HL-60 (cell line): ENCODE measurements around the gene ADGRG6.

Source experiments
- GABPA ChIP-seq: IDR thresholded peaks from 2 replicates; pipeline ENCODE4 v1.6.1; 2012; ENCODE audit warnings: low read depth
- TF ChIP-seq, protein P1 (sequence below): IDR thresholded peaks from one replicate; pipeline ENCODE4 v1.5.1; 2011; ENCODE audit warnings: low read length, control low read depth, inconsistent platforms; ENCODE audit not compliant: insufficient read depth

DNA sequence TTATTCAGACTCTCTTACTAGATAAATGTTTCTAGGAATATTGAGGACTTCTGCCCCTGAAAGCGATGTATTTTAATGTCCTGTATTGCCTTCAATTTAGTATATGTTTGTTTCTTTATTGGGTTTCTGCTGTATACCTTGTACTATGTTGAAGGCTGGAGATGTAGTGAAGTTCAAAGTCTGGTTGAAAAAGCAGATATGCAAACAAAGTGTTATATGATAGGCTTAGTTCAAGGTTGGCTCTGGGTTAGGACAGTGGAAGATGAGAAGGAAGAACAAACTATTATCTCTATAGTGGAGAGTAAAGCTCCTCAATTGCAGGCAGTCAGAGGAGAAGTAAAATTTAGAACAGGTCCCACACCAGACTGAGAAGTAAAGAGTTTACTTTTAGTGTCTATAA lies 36.3 kb upstream of the ADGRG6 start:
- TF ChIP-seq, protein P1, sequence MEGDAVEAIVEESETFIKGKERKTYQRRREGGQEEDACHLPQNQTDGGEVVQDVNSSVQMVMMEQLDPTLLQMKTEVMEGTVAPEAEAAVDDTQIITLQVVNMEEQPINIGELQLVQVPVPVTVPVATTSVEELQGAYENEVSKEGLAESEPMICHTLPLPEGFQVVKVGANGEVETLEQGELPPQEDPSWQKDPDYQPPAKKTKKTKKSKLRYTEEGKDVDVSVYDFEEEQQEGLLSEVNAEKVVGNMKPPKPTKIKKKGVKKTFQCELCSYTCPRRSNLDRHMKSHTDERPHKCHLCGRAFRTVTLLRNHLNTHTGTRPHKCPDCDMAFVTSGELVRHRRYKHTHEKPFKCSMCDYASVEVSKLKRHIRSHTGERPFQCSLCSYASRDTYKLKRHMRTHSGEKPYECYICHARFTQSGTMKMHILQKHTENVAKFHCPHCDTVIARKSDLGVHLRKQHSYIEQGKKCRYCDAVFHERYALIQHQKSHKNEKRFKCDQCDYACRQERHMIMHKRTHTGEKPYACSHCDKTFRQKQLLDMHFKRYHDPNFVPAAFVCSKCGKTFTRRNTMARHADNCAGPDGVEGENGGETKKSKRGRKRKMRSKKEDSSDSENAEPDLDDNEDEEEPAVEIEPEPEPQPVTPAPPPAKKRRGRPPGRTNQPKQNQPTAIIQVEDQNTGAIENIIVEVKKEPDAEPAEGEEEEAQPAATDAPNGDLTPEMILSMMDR, result no peak
- no peak for TF ChIP-seq GABPA
